IMR-90 (cell line): ENCODE data around the gene HS6ST3. TPM values are rescaled to one million over a fixed set of nuclear protein-coding genes. Genes with fewer than 3 reads are reported as not detected.
"Not testable (repeated sequence)": the region's sequence is repeated elsewhere in the genome, so short reads cannot be mapped to it uniquely, and the experiment has no call there.

Experiments used
- ATAC-seq: fragments of 200-7000 bp; cut with Tn5 transposase; 2 replicates; pipeline ENCODE4 v1.9.1; 2020; ENCODE audit warnings: low read depth, mild to moderate bottlenecking, moderate library complexity
- BruUV-seq: library from RNA; stranded (reverse); fragments of 400-500 nt; replicated peaks from 2 replicates; lab custom pipeline; 2021; lab: Mats Ljungman, UMichigan
- CTCF ChIA-PET: fragments of 300-600 bp; formaldehyde crosslinking; extraction: SDS; loops from one replicate; lab custom pipeline; 2021; ENCODE audit warnings: antibody characterized with exemption; lab: Yijun Ruan, JAX
- POLR2A ChIA-PET: fragments of 300-600 bp; sonication (Branson Sonifier 250); formaldehyde crosslinking; loops from one replicate; lab custom pipeline; 2022; ENCODE audit warnings: antibody characterized with exemption; ENCODE audit not compliant: unreplicated experiment; lab: Charles Lee
- DNase-seq: peaks from one replicate; pipeline ENCODE4 v3.0.0; 2013
- H2AFZ ChIP-seq: replicated peaks from 2 replicates; pipeline ENCODE3; 2013; ENCODE audit warnings: low read length, mild to moderate bottlenecking; ENCODE audit not compliant: poor library complexity
- H2AK5ac ChIP-seq: 2 replicates; pipeline ENCODE4 v1.6.1; 2013; ENCODE audit warnings: low read depth, low read length, inconsistent platforms
- H2AK9ac ChIP-seq: replicated peaks from 2 replicates; pipeline ENCODE3; 2013; ENCODE audit warnings: mild to moderate bottlenecking, low read depth, low read length, moderate library complexity; ENCODE audit not compliant: poor library complexity
- H2BK120ac ChIP-seq: 2 replicates; pipeline ENCODE4 v1.6.1; 2013; ENCODE audit warnings: low read depth, low read length, inconsistent platforms
- H2BK15ac ChIP-seq: 3 replicates; pipeline ENCODE4 v1.6.1; 2013; ENCODE audit warnings: low read depth, low read length, inconsistent platforms
- H2BK20ac ChIP-seq: 2 replicates; pipeline ENCODE4 v1.6.1; 2013; ENCODE audit warnings: low read depth, mild to moderate bottlenecking, inconsistent platforms, low read length, moderate library complexity
- H2BK5ac ChIP-seq: 2 replicates; pipeline ENCODE4 v1.6.1; 2013; ENCODE audit warnings: mild to moderate bottlenecking, low read depth, low read length, inconsistent platforms; ENCODE audit not compliant: poor library complexity, severe bottlenecking
- H3K14ac ChIP-seq: replicated peaks from 2 replicates; pipeline ENCODE4 v1.6.1; 2013; ENCODE audit warnings: low read depth, low read length, inconsistent platforms
- H3K18ac ChIP-seq: 2 replicates; pipeline ENCODE4 v1.6.1; 2013; ENCODE audit warnings: low read depth, low read length, control low read depth
- H3K23ac ChIP-seq: 2 replicates; pipeline ENCODE4 v1.6.1; 2013; ENCODE audit warnings: low read depth, low read length, inconsistent platforms
- H3K27ac ChIP-seq: 2 replicates; pipeline ENCODE4 v1.5.1; 2013; ENCODE audit warnings: mild to moderate bottlenecking, control low read depth, low read length; ENCODE audit not compliant: insufficient read depth
- H3K27me3 ChIP-seq: 2 replicates; pipeline ENCODE4 v1.6.1; 2013; ENCODE audit warnings: low read length; ENCODE audit not compliant: control insufficient read depth, insufficient read depth
- H3K36me3 ChIP-seq: 2 replicates; pipeline ENCODE4 v1.6.1; 2013; ENCODE audit warnings: low read length, mixed read lengths; ENCODE audit not compliant: control insufficient read depth, insufficient read depth
- H3K4ac ChIP-seq: 2 replicates; pipeline ENCODE4 v1.6.1; 2013; ENCODE audit warnings: low read depth, low read length, inconsistent platforms
- H3K4me1 ChIP-seq: 2 replicates; pipeline ENCODE4 v1.6.1; 2013; ENCODE audit warnings: low read length, mixed read lengths; ENCODE audit not compliant: control insufficient read depth, insufficient read depth
- H3K4me2 ChIP-seq: 2 replicates; pipeline ENCODE4 v1.6.1; 2013; ENCODE audit warnings: low read depth, mild to moderate bottlenecking, control low read depth, low read length, moderate library complexity
- H3K4me3 ChIP-seq: 2 replicates; pipeline ENCODE4 v1.5.1; 2013; ENCODE audit warnings: low read depth, mild to moderate bottlenecking, control low read depth, low read length, moderate library complexity; ENCODE audit not compliant: insufficient read depth
- H3K56ac ChIP-seq: 2 replicates; pipeline ENCODE4 v1.6.1; 2013; ENCODE audit warnings: low read length, inconsistent platforms; ENCODE audit not compliant: insufficient read depth; ENCODE audit errors: extremely low read depth
- H3K79me1 ChIP-seq, 2 experiments: 2 replicates each; pipeline ENCODE4 v1.6.1; 2013; ENCODE audit warnings: low read length in 2 of 2, inconsistent platforms in 1 of 2, low read depth in 1 of 2
- H3K9ac ChIP-seq: 2 replicates; pipeline ENCODE4 v1.6.1; 2013; ENCODE audit warnings: low read depth, low read length, control low read depth
- H3K9me1 ChIP-seq: 2 replicates; pipeline ENCODE4 v1.6.1; 2013; ENCODE audit warnings: low read length, inconsistent platforms; ENCODE audit not compliant: insufficient read depth
- H3K9me3 ChIP-seq: 2 replicates; pipeline ENCODE4 v1.6.1; 2013; ENCODE audit warnings: low read length; ENCODE audit not compliant: control insufficient read depth, insufficient read depth
- H4K20me1 ChIP-seq: 2 replicates; pipeline ENCODE4 v1.6.1; 2013; ENCODE audit warnings: low read length, inconsistent platforms; ENCODE audit not compliant: insufficient read depth
- H4K5ac ChIP-seq: 2 replicates; pipeline ENCODE4 v1.6.1; 2013; ENCODE audit warnings: mild to moderate bottlenecking, low read depth, low read length, control low read depth
- H4K8ac ChIP-seq, 2 experiments: 2 replicates each; pipeline ENCODE4 v1.6.1; 2013; ENCODE audit warnings: low read depth in 2 of 2, low read length in 2 of 2, control low read depth in 1 of 2, inconsistent platforms in 1 of 2
- H4K91ac ChIP-seq: 2 replicates; pipeline ENCODE4 v1.6.1; 2013; ENCODE audit warnings: low read depth, low read length, inconsistent platforms; ENCODE audit not compliant: insufficient read depth
- USF2 ChIP-seq: fragments of 150-350 bp; IDR thresholded peaks from 2 replicates; pipeline ENCODE4 v1.6.1; 2017; ENCODE audit warnings: mild to moderate bottlenecking, antibody characterized with exemption, low read length, low read depth
- WGBS, 2 experiments: methylation state at CpG; one replicate each; pipeline versions ENCODE4 v1.1.5 to v1.1.7; 2013; ENCODE audit warnings: missing lambda C conversion rate in 2 of 2; ENCODE audit not compliant: insufficient read length in 1 of 2; ENCODE audit errors: extremely low coverage in 2 of 2; 5-methylcytosine and 5-hydroxymethylcytosine counted together
- dilution Hi-C: fragments of 300-500 bp; cut with HindIII; formaldehyde crosslinking; loops from one replicate; pipeline ENCODE4 v1.14.3; 2018; ENCODE audit warnings: low sequenced_read_pairs; ENCODE audit not compliant: unreplicated experiment
- in situ Hi-C: fragments of 300-500 bp; cut with MboI; formaldehyde crosslinking; loops from 3 replicates; pipeline ENCODE4 v1.14.3; 2019; ENCODE audit warnings: low sequenced_read_pairs, inconsistent platforms, mixed read lengths
- intact Hi-C: fragments of 100-400 bp; cut with micrococcal nuclease; formaldehyde crosslinking; loops from 2 replicates; pipeline ENCODE4 v1.10.0; 2022
- polyA plus RNA-seq, 3 experiments: library from polyadenylated mRNA; depleted of rRNA; stranded (reverse); fragments of >200 nt; gene quantifications; 2 replicates each; pipeline ENCODE4 v1.2.3, GENCODE V29; 2012; ENCODE audit warnings: low replicate concordance in 1 of 3
- total RNA-seq: library from RNA; depleted of rRNA; stranded (reverse); fragments of >200 nt; gene quantifications from 2 replicates; pipeline ENCODE4 v1.2.3, GENCODE V29; 2012

Gene HS6ST3
- total and polyA plus RNA-seq, 2 of the 4 experiments (the other 2 are of a cell fraction): not detected

- dilution Hi-C loops (no loop called here), intact Hi-C loops (no loop called here), in situ Hi-C loops (no loop called here)
- no CpG with 5 or more reads among the region's 1 CpG for WGBS, 2 experiments
- no peak overlapping the region for H2BK5ac ChIP-seq
- H3K4me2 ChIP-seq: no peak overlapping the region
- H4K20me1 ChIP-seq: no peaks in the 10 kb centered on the region
- H2AFZ ChIP-seq: no peak overlapping the region
- no peaks in the 10 kb centered on the region for H3K79me1 ChIP-seq
- H3K27me3 ChIP-seq: no peaks in the 10 kb centered on the region
- H2AK5ac ChIP-seq: no peak overlapping the region
- H2BK120ac ChIP-seq: no peak overlapping the region
- H3K56ac ChIP-seq: no peak overlapping the region
- POLR2A ChIA-PET: no interaction called here
- no peak overlapping the region for H2BK20ac ChIP-seq
- no peak overlapping the region for H2AK9ac ChIP-seq
- no peak overlapping the region for H3K9ac ChIP-seq
- H4K8ac ChIP-seq: no peak overlapping the region
- H4K91ac ChIP-seq: no peak overlapping the region
- no peak overlapping the region for H3K4me3 ChIP-seq
- H2BK15ac ChIP-seq: no peak overlapping the region
- no peak overlapping the region for H4K5ac ChIP-seq
- H3K36me3 ChIP-seq: no peaks in the 10 kb centered on the region
- no peaks in the 10 kb centered on the region for H3K9me1 ChIP-seq
- no peak for TF ChIP-seq USF2
- DNase-seq (no peak), ATAC-seq (no peak)
- H3K4me1 ChIP-seq: no peaks in the 10 kb centered on the region
- no peak overlapping the region for H3K27ac ChIP-seq
- peaks cover 6% of the 10 kb centered on the region; the same call in 1 of the 2 replicates for H3K9me3 ChIP-seq
- H3K14ac ChIP-seq: no peak overlapping the region
- CTCF ChIA-PET: no interaction called here
- no peak overlapping the region for H3K18ac ChIP-seq
- no peak overlapping the region for H3K23ac ChIP-seq
- H3K4ac ChIP-seq: no peak overlapping the region
- BruUV-seq: no TSS peak
Measured at GRCh38 chr13:96519380-96519779, 429.5 kb downstream of the HS6ST3 start.

- H2AFZ ChIP-seq, POLR2A ChIA-PET, H3K18ac ChIP-seq, H3K27me3 ChIP-seq, ATAC-seq, H2AK5ac ChIP-seq, BruUV-seq, H4K8ac ChIP-seq, H4K91ac ChIP-seq, H3K4me1 ChIP-seq, intact Hi-C loops, H3K4ac ChIP-seq, H3K4me3 ChIP-seq, H3K14ac ChIP-seq, H4K20me1 ChIP-seq, H4K5ac ChIP-seq, H3K36me3 ChIP-seq, H2BK15ac ChIP-seq, H3K27ac ChIP-seq, dilution Hi-C loops, H2BK120ac ChIP-seq, in situ Hi-C loops, H3K56ac ChIP-seq, H3K23ac ChIP-seq, H3K9me3 ChIP-seq, H3K9ac ChIP-seq, H3K4me2 ChIP-seq, H2BK5ac ChIP-seq, H2BK20ac ChIP-seq, H2AK9ac ChIP-seq, H3K79me1 ChIP-seq, DNase-seq, CTCF ChIA-PET, H3K9me1 ChIP-seq: not testable (repeated sequence)
- 38% methylated on average over 2 of the region's 11 CpGs; no CpG with 5 or more reads in 1 of the 2 experiments for WGBS, 2 experiments
Measured at GRCh38 chr13:96524398-96525020, 434.6 kb downstream of the HS6ST3 start.
